Stomach (tissue), 9 donors: ENCODE measurements around the gene ANKRD28. TPM values are rescaled to one million over a fixed set of nuclear protein-coding genes. Genes with fewer than 3 reads are reported as not detected.
"Not testable (repeated sequence)": the region's sequence is repeated elsewhere in the genome, so short reads cannot be mapped to it uniquely, and the experiment has no call there.

ENCODE experiments used
- DNase-seq, 2 donors: peaks; one replicate each; pipeline versions ENCODE4 v3.0.0 to v3.0.0-alpha.2; 2013 to 2019
- H3K27ac ChIP-seq, 5 donors: fragments of 200-600 bp in 4 of 5; sonication (generic) in 4 of 5; one replicate each; pipeline ENCODE4 v1.5.1; 2013 to 2019; ENCODE audit warnings: mild to moderate bottlenecking in 1 of 5, moderate library complexity in 1 of 5
- H3K27me3 ChIP-seq, 3 donors: fragments of 200-600 bp; sonication (generic); one replicate each; pipeline ENCODE4 v1.5.1; 2017 to 2019; ENCODE audit warnings: mixed run types in 1 of 3
- H3K36me3 ChIP-seq, 4 donors: fragments of 200-600 bp; sonication (generic); 1 replicate in 3 of 4; 2 replicates in 1 of 4; pipeline ENCODE4 v1.5.1; 2016 to 2019
- H3K4me1 ChIP-seq, 4 donors: fragments of 200-600 bp; sonication (generic); one replicate each; pipeline ENCODE4 v1.5.1; 2016 to 2019
- H3K4me3 ChIP-seq, 4 donors: fragments of 200-600 bp; sonication (generic) in 3 of 4; one replicate each; pipeline ENCODE4 v1.5.1; 2016 to 2019; ENCODE audit warnings: mild to moderate bottlenecking in 1 of 4
- H3K9me3 ChIP-seq, 4 donors: fragments of 200-600 bp; sonication (generic); one replicate each; pipeline ENCODE4 v1.5.1; 2016 to 2019
- EP300 ChIP-seq: sonication (generic); formaldehyde crosslinking; IDR thresholded peaks from one replicate; pipeline ENCODE4 v1.6.1; 2017; ENCODE audit warnings: antibody characterized with exemption
- POLR2A ChIP-seq, 4 donors: fragments of 450-650 bp; IDR thresholded peaks; one replicate each; pipeline ENCODE4 v1.6.1; 2016; ENCODE audit warnings: antibody characterized with exemption in 4 of 4, control low read depth in 2 of 4, mild to moderate bottlenecking in 1 of 4, moderate library complexity in 1 of 4
- POLR2AphosphoS5 ChIP-seq, 3 donors: sonication (generic); formaldehyde crosslinking; IDR thresholded peaks; one replicate each; pipeline ENCODE4 v1.6.1; 2016; ENCODE audit warnings: antibody characterized with exemption in 3 of 3
- WGBS, 5 donors: extraction: QIAGEN DNeasy Blood & Tissue Kit in 3 of 5; methylation state at CpG; one replicate each; pipeline versions ENCODE4 v1.1.5 to v1.1.7; 2013 to 2018; 5-methylcytosine and 5-hydroxymethylcytosine counted together
- intact Hi-C: fragments of 100-400 bp; cut with DNase I; formaldehyde crosslinking; loops from one replicate; pipeline ENCODE4 v1.15.1; 2023; ENCODE audit warnings: low total_unique reads
- polyA plus RNA-seq, 3 donors: library from polyadenylated mRNA; stranded (reverse); fragments of 200-250 nt; gene quantifications; one replicate each; pipeline ENCODE4 v1.2.3, GENCODE V29; 2013
- total RNA-seq, 5 donors: library from RNA; depleted of rRNA; stranded (reverse); fragments of >200 nt; gene quantifications; one replicate each; pipeline versions ENCODE4 v1.1.0 to v1.2.3, GENCODE V29; 2014 to 2016
- TF ChIP-seq, protein P1 (sequence below), 7 experiments: fragments of 450-650 bp in 4 of 7; fragments of 200-600 bp in 3 of 7; sonication (generic) in 3 of 7; IDR thresholded peaks; one replicate each; pipeline ENCODE4 v1.5.1; 2016 to 2019; ENCODE audit warnings: antibody characterized with exemption in 7 of 7, control low read depth in 2 of 7, mild to moderate bottlenecking in 1 of 7
- donor health status: healthy with polysubstance abuse.
- donor health status: Bipolar disorder and iron deficiency.
- donor health status: healthy.

The ANKRD28 gene
- total and polyA plus RNA-seq, 8 donors = 6.8 to 102 (median 16.6) TPM

DNA sequence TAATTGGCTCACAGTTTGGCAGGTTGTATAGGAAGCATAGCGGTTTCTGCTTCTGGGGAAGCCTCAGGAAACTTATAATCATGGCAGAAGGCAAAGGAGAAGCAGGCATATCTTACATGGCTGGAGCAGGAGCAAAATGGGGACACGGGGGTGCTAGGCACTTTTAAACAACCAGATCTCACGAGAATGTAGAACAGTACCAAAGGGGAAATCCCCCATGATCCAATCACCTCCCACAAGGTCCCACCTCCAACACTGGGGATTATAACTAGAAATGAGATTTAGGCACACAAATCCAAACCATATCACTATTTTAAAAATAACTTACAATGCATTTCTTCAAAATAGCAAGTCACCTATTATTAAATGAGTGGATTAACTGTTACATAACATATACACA, 47.1 kb upstream of the ANKRD28 start:
- 76 to 92% (median 91%) methylated on average over 3 of the region's 3 CpGs for WGBS, 5 donors
- no peak for DNase-seq
- intact Hi-C loops = no loop called here
- H3K9me3 ChIP-seq = peaks cover 0 to 15% (median 5%) of the 10 kb centered on the region in 4 donors
- H3K27me3 ChIP-seq = no peaks in the 10 kb centered on the region
- TF ChIP-seq POLR2AphosphoS5 (IDR thresholded peaks at IDR 0.05) (no peak), EP300 (no peak), POLR2A (IDR thresholded peaks at IDR 0.05) (no peak)
- TF ChIP-seq, protein P1, sequence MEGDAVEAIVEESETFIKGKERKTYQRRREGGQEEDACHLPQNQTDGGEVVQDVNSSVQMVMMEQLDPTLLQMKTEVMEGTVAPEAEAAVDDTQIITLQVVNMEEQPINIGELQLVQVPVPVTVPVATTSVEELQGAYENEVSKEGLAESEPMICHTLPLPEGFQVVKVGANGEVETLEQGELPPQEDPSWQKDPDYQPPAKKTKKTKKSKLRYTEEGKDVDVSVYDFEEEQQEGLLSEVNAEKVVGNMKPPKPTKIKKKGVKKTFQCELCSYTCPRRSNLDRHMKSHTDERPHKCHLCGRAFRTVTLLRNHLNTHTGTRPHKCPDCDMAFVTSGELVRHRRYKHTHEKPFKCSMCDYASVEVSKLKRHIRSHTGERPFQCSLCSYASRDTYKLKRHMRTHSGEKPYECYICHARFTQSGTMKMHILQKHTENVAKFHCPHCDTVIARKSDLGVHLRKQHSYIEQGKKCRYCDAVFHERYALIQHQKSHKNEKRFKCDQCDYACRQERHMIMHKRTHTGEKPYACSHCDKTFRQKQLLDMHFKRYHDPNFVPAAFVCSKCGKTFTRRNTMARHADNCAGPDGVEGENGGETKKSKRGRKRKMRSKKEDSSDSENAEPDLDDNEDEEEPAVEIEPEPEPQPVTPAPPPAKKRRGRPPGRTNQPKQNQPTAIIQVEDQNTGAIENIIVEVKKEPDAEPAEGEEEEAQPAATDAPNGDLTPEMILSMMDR (IDR thresholded peaks at IDR 0.05) = no peak
- H3K27ac ChIP-seq = no peak overlapping the region
- no peaks in the 10 kb centered on the region for H3K36me3 ChIP-seq
- no peak overlapping the region for H3K4me3 ChIP-seq
- peaks cover 0 to 13% (median 0%) of the 10 kb centered on the region in 4 donors for H3K4me1 ChIP-seq

DNA sequence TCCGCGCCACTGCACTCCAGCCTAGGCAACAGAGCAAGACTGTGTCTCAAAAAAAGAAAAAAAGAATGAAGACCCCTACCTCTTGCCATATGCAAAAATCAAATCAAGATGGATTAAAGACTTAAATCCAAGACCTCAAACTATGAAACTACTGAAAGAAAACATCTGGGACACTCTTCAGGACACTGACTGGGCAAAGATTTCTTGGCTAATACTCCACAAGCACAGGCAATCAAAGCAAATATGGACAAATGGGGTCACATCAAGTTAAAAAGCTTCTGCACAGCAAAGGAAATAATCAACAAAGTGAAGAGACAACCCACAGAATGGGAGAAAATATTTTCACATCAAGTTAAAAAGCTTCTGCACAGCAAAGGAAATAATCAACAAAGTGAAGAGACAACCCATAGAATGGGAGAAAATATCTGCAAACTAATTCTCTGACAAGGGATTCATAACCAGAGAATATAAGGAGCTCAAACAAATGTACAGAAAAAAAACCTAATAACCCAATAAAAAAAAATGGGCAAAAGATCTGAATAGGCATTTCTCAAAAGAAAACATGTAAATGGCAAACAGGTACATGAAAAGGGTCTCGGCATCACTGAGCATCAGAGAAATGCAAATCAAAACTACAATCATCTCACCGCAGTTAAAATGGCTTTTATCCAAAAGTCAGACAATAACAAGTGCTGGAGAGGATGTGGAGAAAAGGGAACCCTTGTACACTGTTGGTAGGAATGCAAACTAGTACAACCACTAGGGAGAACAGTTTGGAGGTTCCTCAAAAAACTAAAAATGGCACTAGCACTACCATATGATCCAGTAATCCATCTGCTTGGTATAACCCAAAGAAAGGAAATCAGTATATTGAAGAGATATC, 43.6 kb upstream of the ANKRD28 start:
- H3K4me3 ChIP-seq, H3K4me1 ChIP-seq, DNase-seq, H3K36me3 ChIP-seq, H3K27me3 ChIP-seq, intact Hi-C loops, H3K27ac ChIP-seq: not testable (repeated sequence)
- WGBS, 5 donors = 96 to 98% (median 97%) methylated on average over 4 of the region's 4 CpGs
- peaks cover 0 to 16% (median 5%) of the 10 kb centered on the region in 4 donors for H3K9me3 ChIP-seq

DNA sequence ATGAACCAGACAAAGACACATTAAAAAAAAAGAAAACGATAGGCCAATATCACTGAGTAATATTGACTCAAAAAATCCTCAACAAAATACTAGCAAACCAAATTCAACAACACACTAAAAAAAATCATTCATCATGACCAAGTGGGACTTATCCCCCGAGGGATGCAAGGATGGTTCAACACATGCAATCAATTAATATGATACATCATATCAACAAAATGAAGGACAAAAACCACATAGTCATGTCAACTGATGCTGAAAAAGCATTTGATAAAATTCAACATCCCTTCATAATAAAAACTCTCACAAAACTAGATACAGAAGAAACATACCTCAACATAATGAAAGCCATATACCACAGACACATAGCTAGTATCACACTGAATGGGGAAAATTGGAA, 41.8 kb upstream of the ANKRD28 start:
- no peak for DNase-seq
- peaks cover 0 to 16% (median 5%) of the 10 kb centered on the region in 4 donors for H3K9me3 ChIP-seq
- H3K4me1 ChIP-seq = no peaks in the 10 kb centered on the region
- TF ChIP-seq POLR2AphosphoS5 (IDR thresholded peaks at IDR 0.05) (no peak), EP300 (no peak), POLR2A (IDR thresholded peaks at IDR 0.05) (no peak)
- TF ChIP-seq, protein P1 (IDR thresholded peaks at IDR 0.05) = no peak
- WGBS, 5 donors = 85 to 100% (median 97%) methylated on average over 2 of the region's 2 CpGs
- intact Hi-C loops = no loop called here
- no peaks in the 10 kb centered on the region for H3K27me3 ChIP-seq
- H3K27ac ChIP-seq = no peak overlapping the region
- no peak overlapping the region for H3K4me3 ChIP-seq
- no peaks in the 10 kb centered on the region for H3K36me3 ChIP-seq

DNA sequence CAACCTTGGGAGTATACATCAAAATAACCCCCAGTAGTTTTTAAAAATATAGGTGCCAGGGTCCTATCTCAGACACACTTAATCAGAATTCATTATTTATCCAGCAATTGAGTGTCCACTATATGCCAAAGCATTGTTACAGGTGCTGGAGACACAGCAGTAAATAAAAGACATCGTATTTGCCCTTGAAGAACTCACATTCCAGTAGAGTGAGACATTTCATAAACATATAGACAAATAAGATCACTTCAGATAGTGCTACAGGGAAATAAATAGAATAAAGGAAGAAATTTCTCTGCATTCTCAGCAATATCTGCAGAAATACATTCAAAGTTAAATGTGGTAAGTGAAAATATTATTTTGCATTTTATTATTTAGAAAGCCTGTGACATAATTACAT, 34.1 kb upstream of the ANKRD28 start:
- no peaks in the 10 kb centered on the region for H3K27me3 ChIP-seq
- DNase-seq = no peak
- intact Hi-C loops = no loop called here
- peaks cover 0 to 7% (median 2%) of the 10 kb centered on the region in 4 donors for H3K4me1 ChIP-seq
- no peak overlapping the region for H3K4me3 ChIP-seq
- no peaks in the 10 kb centered on the region for H3K36me3 ChIP-seq
- no peak overlapping the region for H3K27ac ChIP-seq
- WGBS, 5 donors = 27 to 54% (median 35%) methylated on average over 1 of the region's 1 CpG
- no peak for TF ChIP-seq POLR2AphosphoS5 (IDR thresholded peaks at IDR 0.05)
- TF ChIP-seq, protein P1 (IDR thresholded peaks at IDR 0.05) = no peak
- TF ChIP-seq POLR2A (IDR thresholded peaks at IDR 0.05) = no peak
- TF ChIP-seq EP300 = no peak
- no peaks in the 10 kb centered on the region for H3K9me3 ChIP-seq

DNA sequence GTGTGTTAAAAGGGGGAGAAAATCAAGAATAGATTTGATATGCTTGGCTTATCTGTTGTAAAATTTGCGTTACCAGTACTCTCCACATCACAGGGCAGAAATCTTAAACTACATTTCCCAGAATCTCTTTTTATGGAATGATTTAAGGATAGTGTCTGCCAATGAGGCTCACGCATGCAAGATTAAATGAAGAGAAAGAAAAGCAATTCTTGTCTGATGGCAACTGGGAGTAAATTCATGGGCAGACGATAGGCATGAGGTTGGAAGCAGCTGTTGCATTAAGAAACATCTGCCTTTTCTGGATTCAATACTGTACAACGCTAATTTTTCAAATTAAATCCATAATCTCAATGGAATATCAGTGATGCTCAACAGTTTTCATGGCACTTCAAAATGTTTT, 27.2 kb upstream of the ANKRD28 start:
- Histone ChIP-seq H3K27me3 (no peaks in the 10 kb centered on the region), H3K36me3 (no peaks in the 10 kb centered on the region), H3K27ac (no peak overlapping the region), H3K4me3 (no peak overlapping the region), H3K9me3 (no peaks in the 10 kb centered on the region), H3K4me1 (peaks cover 0 to 4% (median 0%) of the 10 kb centered on the region in 4 donors)
- TF ChIP-seq POLR2A (IDR thresholded peaks at IDR 0.05) (no peak), EP300 (no peak), POLR2AphosphoS5 (IDR thresholded peaks at IDR 0.05) (no peak)
- TF ChIP-seq, protein P1 (IDR thresholded peaks at IDR 0.05) = no peak
- intact Hi-C loops = no loop called here
- 71 to 91% (median 80%) methylated on average over 4 of the region's 4 CpGs for WGBS, 5 donors
- no peak for DNase-seq
